Sciatic nerve (tissue), 2 donors: ENCODE data around the gene DNAAF5. TPM values are rescaled to one million over a fixed set of nuclear protein-coding genes. Genes with fewer than 3 reads are reported as not detected.
"Not testable (repeated sequence)": the region's sequence is repeated elsewhere in the genome, so short reads cannot be mapped to it uniquely, and the experiment has no call there.

ENCODE experiments used
- ATAC-seq: fragments of 200-7000 bp; cut with Tn5 transposase; one replicate; pipeline ENCODE4 v1.9.1; 2020; ENCODE audit warnings: mild to moderate bottlenecking, moderate library complexity
- DNase-seq: peaks from one replicate; pipeline ENCODE4 v3.0.0-alpha.2; 2020; ENCODE audit warnings: low spot score
- intact Hi-C: fragments of 100-400 bp; cut with DNase I; formaldehyde crosslinking; loops from one replicate; pipeline ENCODE4 v1.14.2; 2022
- total RNA-seq: library from RNA; stranded (reverse); fragmentation: NEBNext Ultra II Directional; extraction: Animal tissue kit (Norgen Biotek cat#: 25700); gene quantifications from one replicate; pipeline ENCODE4 v1.2.1, GENCODE V29; 2021
- donor health status: DM: no; HTN: no; CAD: no.
- donor health status: DM: no; HTN: no; CAD: no.

DNAAF5 gene
- total RNA-seq, 1 donor from 2014 or later: 19.0 TPM

DNA sequence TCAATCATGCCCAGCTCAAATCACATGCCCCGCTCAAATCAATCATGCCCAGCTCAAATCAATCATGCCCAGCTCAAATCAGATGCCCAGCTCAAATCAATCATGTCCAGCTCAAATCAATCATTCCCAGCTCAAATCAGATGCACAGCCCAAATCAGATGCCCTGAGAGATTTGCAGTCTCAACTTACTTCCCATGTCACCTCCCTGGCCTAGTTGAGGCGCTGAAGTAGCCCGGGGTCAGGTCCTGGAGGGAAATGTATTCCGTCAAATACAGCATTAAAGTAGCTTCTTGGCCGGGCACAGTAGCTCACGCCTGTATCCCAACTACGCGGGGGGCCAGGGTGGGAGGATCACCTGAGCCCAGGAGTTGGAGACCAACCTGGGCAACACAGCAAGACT is 16.3 kb downstream of the DNAAF5 start:
- DNase-seq: peak; percentile 41
- intact Hi-C loops: no loop called here
- no peak for ATAC-seq

DNA sequence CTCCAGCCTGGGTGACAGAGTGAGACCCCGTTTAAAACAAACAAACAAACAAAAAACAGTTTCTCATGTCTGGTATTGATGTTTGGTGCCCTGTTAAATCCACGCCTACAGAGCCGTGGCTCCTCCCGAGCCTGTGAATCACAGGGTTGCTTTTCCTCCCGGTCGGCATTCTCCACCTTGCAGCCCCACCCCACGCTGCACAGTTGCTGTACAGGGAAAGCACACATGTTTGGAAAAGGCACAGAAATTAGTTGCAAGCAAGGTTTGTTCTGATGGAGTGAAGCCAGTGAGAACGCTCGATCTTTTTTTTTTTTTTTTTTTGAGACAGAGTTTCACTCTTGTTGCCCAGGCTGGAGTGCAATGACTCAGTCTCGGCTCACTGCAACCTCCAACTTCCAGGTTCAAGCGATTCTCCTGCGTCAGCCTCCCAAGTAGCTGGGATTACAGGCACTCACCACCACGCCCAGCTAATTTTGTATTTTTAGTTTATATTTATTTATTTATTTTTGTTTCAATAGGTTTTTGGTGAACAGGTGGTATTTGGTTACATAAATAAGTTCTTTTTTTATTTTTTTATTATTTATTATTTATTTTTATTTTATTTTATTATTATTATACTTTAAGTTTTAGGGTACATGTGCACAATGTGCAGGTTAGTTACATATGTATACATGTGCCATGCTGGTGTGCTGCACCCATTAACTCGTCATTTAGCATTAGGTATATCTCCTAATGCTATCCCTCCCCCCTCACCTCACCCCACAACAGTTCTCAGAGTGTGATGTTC is 17.0 kb downstream of the DNAAF5 start:
- DNase-seq: peak; percentile 12
- ATAC-seq, intact Hi-C loops: not testable (repeated sequence)

DNA sequence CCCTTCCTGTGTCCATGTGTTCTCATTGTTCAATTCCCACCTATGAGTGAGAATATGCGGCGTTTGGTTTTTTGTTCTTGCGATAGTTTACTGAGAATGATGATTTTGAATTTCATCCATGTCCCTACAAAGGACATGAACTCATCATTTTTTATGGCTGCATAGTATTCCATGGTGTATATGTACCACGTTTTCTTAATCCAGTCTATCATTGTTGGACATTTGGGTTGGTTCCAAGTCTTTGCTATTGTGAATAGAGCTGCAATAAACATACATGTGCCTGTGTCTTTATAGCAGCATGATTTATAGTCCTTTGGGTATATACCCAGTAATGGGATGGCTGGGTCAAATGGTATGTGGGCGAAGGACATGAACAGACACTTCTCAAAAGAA is 17.6 kb downstream of the DNAAF5 start:
- ATAC-seq, DNase-seq, intact Hi-C loops: not testable (repeated sequence)

DNA sequence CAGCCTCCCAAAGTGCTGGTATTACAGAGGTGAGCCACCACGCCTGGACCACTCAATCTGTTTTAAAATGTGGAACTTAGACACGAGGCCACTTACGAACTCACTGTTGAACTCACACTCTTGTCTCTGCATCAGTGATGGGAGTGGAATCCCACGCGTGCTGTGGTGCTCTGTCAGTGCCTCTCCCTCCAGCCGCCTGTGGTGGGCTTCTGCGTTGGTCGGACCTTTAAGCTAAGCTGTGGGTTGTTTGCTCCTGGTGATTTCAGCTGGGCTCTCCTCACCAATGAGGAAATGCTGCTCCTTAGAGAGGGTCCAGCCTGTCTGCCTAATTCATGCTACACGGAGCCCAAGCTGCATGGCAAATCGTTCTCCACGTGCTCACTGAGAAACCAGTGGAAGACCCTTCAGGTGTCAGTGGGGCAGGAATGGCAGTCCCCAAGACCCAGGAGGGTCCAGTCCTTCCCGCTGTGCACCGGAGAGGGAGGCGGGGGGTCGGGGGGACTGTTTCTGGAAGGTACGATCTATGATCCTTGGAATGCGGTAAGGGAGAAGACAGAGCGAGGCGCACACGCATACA is 18.4 kb downstream of the DNAAF5 start:
- ATAC-seq: no peak
- DNase-seq: peak; percentile 42

DNA sequence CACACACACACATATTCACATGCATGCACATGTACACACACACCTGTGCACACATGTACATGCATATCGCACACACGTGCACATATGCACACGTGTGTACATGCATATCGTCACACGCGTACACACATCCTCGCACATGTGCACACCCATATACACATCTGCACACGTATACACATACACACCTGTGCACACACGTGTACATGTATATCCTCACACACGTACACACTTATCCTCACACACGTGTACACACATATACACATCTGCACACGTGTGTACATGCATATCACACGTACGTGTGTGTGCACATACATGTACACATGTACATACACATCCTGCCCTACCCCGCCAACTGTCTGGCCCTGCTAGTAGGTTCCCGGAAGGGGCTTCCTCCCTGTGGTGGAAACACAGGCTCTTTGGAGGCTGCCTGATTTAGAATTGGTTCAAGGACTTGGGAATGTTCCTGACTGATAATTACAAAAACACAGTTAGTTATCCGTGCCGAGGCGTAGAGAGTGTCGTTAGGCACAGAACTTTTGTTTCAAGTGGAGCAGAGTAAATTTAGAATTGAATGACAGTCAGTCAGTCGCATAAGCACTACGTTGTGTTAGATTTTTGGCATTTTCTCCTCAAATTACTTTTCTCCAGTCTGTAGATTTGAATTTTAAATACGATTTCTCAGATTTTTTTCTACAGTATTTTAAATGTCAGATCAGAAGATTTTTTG is 19.1 kb downstream of the DNAAF5 start:
- ATAC-seq (no peak), DNase-seq (peak; percentile 37)
- intact Hi-C loops: no loop called here

More for the DNA sequence above, 18.4 kb downstream of the DNAAF5 start:
- intact Hi-C loops: no loop called here

DNA sequence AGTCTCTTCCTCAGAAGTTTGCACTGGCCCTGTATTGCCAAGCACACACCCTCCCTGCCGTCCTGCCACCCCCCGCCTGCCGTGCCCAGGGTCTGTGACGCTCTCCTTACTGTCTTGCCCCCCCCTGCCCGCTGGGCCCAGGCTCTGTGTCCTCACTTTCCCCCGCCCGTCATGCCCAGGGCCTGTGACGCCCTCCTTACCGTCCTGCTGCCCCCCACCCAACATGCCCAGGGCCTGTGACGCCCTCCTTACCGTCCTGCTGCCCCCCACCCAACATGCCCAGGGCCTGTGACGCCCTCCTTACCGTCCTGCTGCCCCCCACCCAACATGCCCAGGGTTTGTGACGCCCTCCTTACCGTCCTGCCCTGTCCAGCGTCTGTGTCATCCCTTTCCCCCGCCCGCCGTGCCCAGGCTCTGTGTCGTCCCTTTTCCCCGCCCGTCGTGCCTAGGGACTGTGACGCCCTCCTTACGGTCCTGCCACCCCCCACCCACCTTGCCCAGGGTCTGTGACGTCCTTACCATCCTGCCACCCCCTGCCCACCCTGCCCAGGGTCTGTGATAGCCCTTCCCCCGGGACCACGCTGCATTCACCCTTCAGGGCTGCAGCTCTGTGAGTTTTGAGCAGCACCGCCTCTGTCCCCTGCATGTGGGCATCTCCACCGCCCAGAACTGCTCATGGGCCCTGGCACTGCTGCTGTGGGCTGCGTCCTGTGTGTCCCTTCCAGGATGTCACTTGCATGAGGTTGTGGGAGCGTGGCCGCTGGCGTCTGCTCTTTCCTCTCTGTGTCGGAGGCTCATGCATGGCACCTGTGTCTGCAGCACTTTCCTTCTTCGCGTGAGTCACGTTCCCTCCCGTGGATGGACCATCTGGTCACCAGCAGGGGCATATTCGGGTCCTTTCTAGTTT is 19.9 kb downstream of the DNAAF5 start:
- intact Hi-C loops: no loop called here
- DNase-seq (peak; percentile 48), ATAC-seq (no peak)

DNA sequence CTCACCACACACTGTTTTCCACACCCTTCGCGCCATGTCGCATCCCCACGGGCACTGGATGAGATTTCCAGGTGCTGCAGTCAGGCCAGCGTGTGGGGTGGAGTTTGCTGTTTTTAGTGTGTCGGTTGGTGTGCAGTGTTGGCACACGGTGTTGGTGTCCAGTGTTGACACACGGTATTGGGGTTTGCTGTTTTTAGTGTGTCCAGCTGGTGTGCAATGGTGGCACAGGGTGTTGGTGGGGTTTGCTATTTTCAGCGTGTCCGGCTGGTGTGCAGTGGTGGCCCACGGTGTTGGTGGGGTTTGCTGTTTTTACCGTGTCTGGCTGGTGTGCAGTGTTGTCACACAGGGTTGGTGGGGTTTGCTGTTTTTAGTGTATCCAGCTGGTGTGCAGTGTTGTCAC is 20.7 kb downstream of the DNAAF5 start:
- ATAC-seq (no peak), DNase-seq (peak; percentile 31)
- intact Hi-C loops: no loop called here

DNA sequence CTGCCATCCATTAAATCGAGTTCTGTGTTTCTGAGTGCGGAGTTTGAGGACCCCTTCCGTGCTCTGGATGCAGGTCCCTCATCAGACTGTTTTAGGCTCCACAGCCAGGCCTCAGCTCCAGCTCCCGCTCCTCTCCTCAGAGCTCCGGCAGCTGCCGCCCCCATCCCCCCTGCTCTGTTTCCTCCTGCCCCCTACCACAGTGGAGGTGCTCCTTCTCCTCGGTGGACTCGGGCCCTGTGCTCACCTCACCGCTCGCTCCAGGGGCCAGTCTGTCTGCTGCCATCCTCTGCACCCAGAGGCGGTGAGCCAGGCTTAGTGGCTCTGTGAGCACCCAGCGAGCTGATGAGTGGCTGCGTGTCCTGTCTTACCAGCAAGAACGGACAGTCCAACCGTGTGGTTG is 21.9 kb downstream of the DNAAF5 start:
- DNase-seq (peak; percentile 38), ATAC-seq (no peak)
- intact Hi-C loops: no loop called here

DNA sequence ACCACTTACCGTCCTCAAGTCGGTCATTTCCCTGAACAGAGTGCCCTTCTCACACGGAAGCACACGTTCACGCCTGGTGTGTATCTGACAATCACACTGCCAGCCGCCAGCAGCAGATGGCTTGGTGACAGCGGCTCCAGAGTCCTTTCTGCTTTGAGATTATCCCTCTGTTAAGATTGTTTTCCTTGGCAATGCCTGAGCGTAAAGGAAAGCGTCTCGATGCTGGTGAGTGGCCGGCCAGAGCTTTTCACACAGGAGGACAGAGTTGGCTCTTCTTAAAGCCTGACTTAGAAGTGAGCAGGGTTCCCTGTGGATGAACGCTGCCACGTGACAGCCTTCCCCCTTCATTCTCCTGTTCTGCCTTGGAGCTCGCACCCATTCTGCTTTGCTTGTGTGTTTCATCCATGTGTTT is 22.6 kb downstream of the DNAAF5 start:
- ATAC-seq (peak; percentile 87), DNase-seq (peak; percentile 59)
- intact Hi-C loops: no loop called here

DNA sequence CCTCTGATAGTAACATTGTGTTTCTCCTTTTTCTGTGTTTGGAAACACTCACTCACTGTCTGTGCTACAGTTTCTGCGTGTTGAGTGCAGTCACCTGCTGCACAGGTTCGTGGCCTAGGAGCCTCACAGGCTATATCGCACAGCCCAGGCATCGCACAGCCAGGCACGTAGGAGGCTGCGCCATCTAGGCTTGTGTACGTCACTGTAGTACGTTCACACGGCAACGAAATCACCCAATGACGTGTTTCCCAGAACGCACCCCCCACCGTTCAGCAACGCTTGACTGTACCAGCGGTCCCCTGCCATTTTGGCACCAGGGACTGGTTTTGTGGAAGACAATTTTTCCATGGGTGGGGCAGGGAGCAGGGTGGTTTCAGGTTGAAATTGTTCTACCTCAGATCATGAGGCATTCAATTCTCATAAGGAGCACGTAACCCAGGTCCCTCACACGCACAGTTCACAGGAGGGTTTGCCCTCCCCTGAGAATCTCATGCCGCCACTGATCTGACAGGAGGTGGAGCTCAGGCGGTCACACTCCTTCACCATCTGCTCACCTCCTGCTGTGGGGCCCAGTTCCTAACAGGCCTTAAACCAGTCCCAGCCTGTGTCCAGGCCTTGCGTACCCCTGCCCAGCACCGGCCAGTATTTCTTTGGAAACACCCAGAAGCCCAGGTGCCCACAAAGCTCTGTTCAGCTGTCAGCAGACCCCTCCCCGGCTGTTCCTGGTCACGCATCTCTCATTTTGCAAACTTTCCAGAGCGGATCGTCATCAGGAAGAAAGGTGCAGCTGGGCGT is 23.8 kb downstream of the DNAAF5 start:
- DNase-seq (peak; percentile 45), ATAC-seq (no peak)
- intact Hi-C loops: no loop called here

DNA sequence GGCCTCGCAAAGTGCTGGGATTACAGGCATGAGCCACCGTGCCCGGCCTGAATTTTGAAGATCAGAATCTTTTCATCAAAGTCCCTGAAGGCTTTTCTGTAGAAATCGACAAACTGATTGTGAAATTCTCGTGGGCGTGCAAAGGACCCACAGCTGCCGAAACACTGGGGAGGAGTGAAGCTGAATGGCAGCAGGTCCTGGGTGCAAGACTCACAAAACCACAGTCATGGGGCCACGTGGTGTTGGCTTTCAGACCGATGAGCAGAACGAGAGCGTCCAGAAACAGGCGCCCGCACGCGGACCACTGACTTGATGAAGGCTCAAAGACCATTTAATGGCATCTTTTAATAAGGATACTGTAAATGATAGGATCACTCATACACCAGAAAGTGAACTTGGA is 25.3 kb downstream of the DNAAF5 start:
- peak; percentile 40 for DNase-seq
- intact Hi-C loops: no loop called here
- ATAC-seq: no peak

DNA sequence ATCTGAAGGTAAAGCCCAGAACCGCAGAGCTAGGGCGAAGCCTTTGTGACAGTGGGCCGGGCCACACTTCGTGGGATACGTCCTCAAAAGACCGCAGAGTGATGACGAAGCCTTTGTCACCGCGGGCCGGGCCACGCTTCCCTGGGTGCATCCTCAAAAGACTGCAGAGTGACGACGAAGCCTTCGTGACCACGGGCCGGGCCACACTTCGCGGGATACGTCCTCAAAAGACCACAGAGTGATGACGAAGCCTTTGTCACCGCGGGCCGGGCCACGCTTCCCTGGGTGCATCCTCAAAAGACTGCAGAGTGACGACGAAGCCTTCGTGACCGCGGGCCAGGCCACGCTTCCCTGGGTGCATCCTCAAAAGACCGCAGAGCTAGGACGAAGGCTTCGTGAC is 25.8 kb downstream of the DNAAF5 start:
- peak; percentile 58 for DNase-seq
- ATAC-seq, intact Hi-C loops: not testable (repeated sequence)

DNA sequence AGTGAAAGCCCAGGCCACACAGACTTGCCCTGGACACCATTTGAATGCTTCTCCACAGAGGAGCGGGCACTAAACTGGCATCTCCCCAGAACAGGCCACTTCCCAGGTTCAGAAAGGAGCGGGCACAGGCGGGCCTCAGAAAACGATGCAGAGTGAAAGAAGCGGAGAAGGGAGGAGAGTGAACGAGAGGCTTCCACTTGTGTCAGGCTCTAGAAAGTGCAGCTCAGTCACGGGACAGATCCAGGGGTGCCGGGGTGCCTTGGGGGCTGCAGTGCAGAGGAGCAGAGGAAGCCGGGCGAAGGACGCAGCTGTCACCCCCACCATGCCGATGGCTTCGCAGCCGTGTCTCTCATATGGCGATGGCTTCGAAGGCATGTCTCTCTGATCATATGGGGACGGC is 26.7 kb downstream of the DNAAF5 start:
- DNase-seq (peak; percentile 45), ATAC-seq (no peak)
- intact Hi-C loops: no loop called here

DNA sequence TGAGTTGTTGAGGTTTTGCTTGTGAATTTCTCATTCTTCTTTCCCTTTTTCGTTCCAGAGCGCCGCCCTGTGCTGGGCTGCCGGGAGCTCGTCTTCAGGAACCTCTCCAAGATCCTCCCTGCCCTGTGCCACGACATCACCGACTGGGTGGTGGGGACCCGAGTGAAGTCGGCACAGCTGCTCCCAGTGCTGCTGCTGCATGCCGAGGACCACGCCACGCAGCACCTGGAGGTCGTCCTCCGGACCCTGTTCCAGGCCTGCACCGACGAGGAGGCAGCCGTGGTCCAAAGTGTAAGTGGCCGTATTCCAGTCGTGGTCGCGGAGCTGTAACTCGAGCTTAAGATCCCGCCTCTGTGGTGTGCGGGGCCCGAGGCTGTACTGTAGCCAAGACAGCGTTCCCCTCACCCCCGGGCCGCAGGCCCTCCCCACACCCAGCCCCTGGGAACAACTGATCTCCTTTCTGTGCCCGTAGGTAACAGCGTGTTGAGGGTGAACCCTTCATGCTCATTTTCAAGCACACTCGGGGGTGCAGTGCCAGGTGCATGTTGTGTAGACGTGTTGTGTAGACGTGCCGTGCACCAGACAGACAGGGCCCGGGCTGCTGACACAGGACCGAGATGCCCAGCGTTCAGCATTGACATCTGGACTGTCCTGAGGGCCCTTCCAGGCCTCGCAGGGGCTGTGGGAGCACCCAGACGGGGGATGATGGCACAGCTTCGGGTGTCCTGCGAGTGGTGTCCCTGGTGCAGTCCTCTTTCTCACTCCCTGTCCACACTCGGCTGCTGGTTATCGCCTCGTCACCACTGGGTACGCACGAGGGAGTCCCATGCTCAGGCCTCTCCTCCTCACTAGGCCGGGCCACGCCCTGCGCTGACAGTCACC is 28.3 kb downstream of the DNAAF5 start:
- ATAC-seq (no peak), DNase-seq (peak; percentile 40)
- intact Hi-C loops: no loop called here

DNA sequence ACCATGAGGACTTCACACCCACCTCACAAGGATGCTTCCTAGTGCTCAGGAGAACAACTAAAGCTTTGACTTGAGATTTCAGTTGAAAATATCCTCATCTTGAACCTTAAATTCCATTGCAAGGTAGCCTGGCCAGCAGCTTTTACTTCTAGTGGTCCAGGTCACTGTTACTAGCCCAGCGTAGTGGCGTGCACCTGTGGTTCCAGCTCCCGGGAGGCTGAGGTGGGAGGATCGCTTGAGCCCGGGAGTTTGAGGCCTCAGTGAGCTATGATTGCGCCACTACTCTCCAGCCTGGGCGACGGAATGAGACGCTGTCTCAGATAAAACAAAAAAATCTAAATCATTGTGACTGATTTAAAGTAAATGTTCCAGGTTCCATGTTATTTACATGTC is 28.9 kb downstream of the DNAAF5 start:
- intact Hi-C loops: no loop called here
- ATAC-seq (no peak), DNase-seq (peak; percentile 36)

DNA sequence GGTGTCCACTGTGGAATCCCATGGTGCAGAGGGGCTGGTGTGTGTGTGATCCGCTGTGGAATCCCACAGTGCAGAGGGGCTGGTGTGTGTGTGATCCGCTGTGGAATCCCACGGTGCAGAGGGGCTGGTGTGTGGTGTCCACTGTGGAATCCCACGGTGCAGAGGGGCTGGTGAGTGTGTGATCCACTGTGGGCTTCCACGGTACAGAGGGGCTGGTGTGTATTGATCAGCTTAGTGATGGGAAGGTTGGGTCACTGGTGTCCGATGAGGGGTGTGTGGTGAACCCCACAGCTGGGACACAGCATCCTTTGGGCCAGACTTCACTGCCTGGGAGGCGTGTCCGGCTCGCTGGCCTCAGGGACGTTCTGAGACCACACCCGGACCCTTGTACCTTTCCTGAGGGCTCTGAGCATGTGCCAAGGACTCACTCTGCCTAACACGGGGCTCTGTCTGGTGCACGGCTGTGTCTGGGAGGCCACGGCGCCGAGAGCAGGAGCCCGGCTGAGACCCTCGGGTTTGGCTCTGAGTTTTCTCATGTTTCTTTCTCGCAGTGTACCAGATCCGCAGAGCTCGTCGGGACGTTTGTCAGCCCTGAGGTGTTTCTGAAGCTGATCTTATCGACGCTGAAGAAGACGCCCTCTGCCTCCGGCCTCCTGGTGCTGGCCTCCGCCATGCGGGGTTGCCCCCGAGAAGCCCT is 29.9 kb downstream of the DNAAF5 start:
- intact Hi-C loops: no loop called here
- ATAC-seq: no peak
- DNase-seq: peak; percentile 21
